HG03139 (cell line): Measurements from ENCODE around the gene GRK2.
A peak's percentile ranks its signal among the peaks of the same experiment; 100 is the strongest.
"Not testable (repeated sequence)": the region's sequence is repeated elsewhere in the genome, so short reads cannot be mapped to it uniquely, and the experiment has no call there.

Experiments used
- ATAC-seq: cut with Tn5 transposase; IDR thresholded peaks from one replicate; pipeline ENCODE4 v1.9.1; 2021; ENCODE audit not compliant: unreplicated experiment

GRK2 gene

GRCh38 chr11:67266449-67267187 lies at the start of gene GRK2:
Gene GRK2, plus strand, starts transcription at chr11:67266473. Its CDS starts 227 bp downstream, at chr11:67266700.
- peak; percentile 12 for ATAC-seq

GRCh38 chr11:67227726-67228125 lies 38.5 kb upstream of the GRK2 start:
- no peak for ATAC-seq

GRCh38 chr11:67230406-67230805 lies 35.9 kb upstream of the GRK2 start:
- ATAC-seq = no peak

GRCh38 chr11:67230886-67231285 lies 35.4 kb upstream of the GRK2 start:
- no peak for ATAC-seq

- ATAC-seq = no peak
Observed at GRCh38 chr11:67233584-67234190, 32.6 kb upstream of the GRK2 start.

GRCh38 chr11:67234571-67234970 lies 31.7 kb upstream of the GRK2 start:
- not testable (repeated sequence) for ATAC-seq

- no peak for ATAC-seq
Observed at GRCh38 chr11:67237574-67237973, 28.7 kb upstream of the GRK2 start.

GRCh38 chr11:67238894-67239782 lies 27.1 kb upstream of the GRK2 start:
- no peak for ATAC-seq

GRCh38 chr11:67239783-67240575 lies 26.3 kb upstream of the GRK2 start:
- peak; percentile 76 for ATAC-seq

GRCh38 chr11:67240576-67241389 lies 25.5 kb upstream of the GRK2 start:
- no peak for ATAC-seq

GRCh38 chr11:67242548-67242947 lies 23.7 kb upstream of the GRK2 start:
- ATAC-seq = no peak

- no peak for ATAC-seq
Observed at GRCh38 chr11:67243051-67243450, 23.2 kb upstream of the GRK2 start.

GRCh38 chr11:67245046-67245445 lies 21.2 kb upstream of the GRK2 start:
- ATAC-seq = no peak

GRCh38 chr11:67247946-67248550 lies 18.2 kb upstream of the GRK2 start:
- ATAC-seq = no peak

GRCh38 chr11:67248653-67249052 lies 17.6 kb upstream of the GRK2 start:
- no peak for ATAC-seq

- ATAC-seq = no peak
Observed at GRCh38 chr11:67250059-67251043, 15.9 kb upstream of the GRK2 start.

- ATAC-seq = no peak
Observed at GRCh38 chr11:67251841-67252240, 14.4 kb upstream of the GRK2 start.

GRCh38 chr11:67252831-67253239 lies 13.4 kb upstream of the GRK2 start:
- no peak for ATAC-seq
